PC-3 (cell line): ENCODE data around the gene ZC3H4. TPM values are rescaled to one million over a fixed set of nuclear protein-coding genes. Genes with fewer than 3 reads are reported as not detected.

Source experiments
- ATAC-seq: fragments of 200-7000 bp; cut with Tn5 transposase; 2 replicates; pipeline ENCODE4 v1.9.1; 2020; ENCODE audit warnings: mild to moderate bottlenecking, moderate library complexity
- BruUV-seq: library from RNA; stranded (reverse); fragments of 400-500 nt; replicated peaks from 2 replicates; lab custom pipeline; 2021; lab: Mats Ljungman, UMichigan
- CTCF ChIA-PET: fragments of 300-600 bp; sonication (Branson Sonifier 250); formaldehyde crosslinking; loops from one replicate; lab custom pipeline; 2022; ENCODE audit warnings: antibody characterized with exemption; lab: Charles Lee
- POLR2A ChIA-PET: fragments of 300-600 bp; sonication (Branson Sonifier 250); formaldehyde crosslinking; loops from one replicate; lab custom pipeline; 2022; ENCODE audit warnings: antibody characterized with exemption; ENCODE audit not compliant: unreplicated experiment; lab: Charles Lee
- DNase-seq: peaks from one replicate; pipeline ENCODE4 v3.0.0-alpha.2; 2015
- H2AFZ ChIP-seq: fragments of 300-600 bp; sonication (generic); 2 replicates; pipeline ENCODE4 v1.6.0; 2016; ENCODE audit warnings: antibody characterized with exemption, low read length
- H3F3A ChIP-seq: fragments of 300-600 bp; sonication (generic); one replicate; pipeline ENCODE4 v1.6.0; 2017; ENCODE audit warnings: antibody characterized with exemption, low read length, control low read depth, mild to moderate bottlenecking; ENCODE audit not compliant: unreplicated experiment
- H3K27ac ChIP-seq: fragments of 300-600 bp; sonication (generic); 2 replicates; pipeline ENCODE4 v1.5.1; 2016; ENCODE audit warnings: mild to moderate bottlenecking, low read length
- H3K27me3 ChIP-seq: fragments of 300-600 bp; sonication (generic); 2 replicates; pipeline ENCODE4 v1.6.1; 2016; ENCODE audit warnings: low read length, mixed read lengths
- H3K36me3 ChIP-seq: fragments of 300-600 bp; sonication (generic); 2 replicates; pipeline ENCODE4 v1.6.1; 2016; ENCODE audit warnings: low read depth, mixed run types, low read length, mixed read lengths
- H3K4me1 ChIP-seq: fragments of 300-600 bp; sonication (generic); 2 replicates; pipeline ENCODE4 v1.5.1; 2016; ENCODE audit warnings: low read length; ENCODE audit not compliant: insufficient read depth
- H3K4me2 ChIP-seq: fragments of 300-600 bp; sonication (generic); 2 replicates; pipeline ENCODE4 v1.6.0; 2016; ENCODE audit warnings: low read length
- H3K4me3 ChIP-seq: fragments of 300-600 bp; sonication (generic); 2 replicates; pipeline ENCODE4 v1.5.1; 2016; ENCODE audit warnings: mild to moderate bottlenecking, low read length, mixed read lengths
- H3K79me2 ChIP-seq: fragments of 300-600 bp; sonication (generic); 2 replicates; pipeline ENCODE4 v1.6.1; 2017; ENCODE audit warnings: low read length, mixed read lengths
- H3K9ac ChIP-seq: fragments of 300-600 bp; sonication (generic); 2 replicates; pipeline ENCODE4 v1.6.0; 2016; ENCODE audit warnings: mild to moderate bottlenecking, low read length
- H3K9me2 ChIP-seq: fragments of 300-600 bp; sonication (generic); replicated peaks from 2 replicates; pipeline ENCODE4 v1.6.1; 2016; ENCODE audit warnings: mixed run types, low read length, mixed read lengths
- H3K9me3 ChIP-seq: fragments of 300-600 bp; sonication (generic); 2 replicates; pipeline ENCODE4 v1.6.1; 2016; ENCODE audit warnings: low read length, mixed read lengths
- H4K20me1 ChIP-seq: fragments of 300-600 bp; sonication (generic); 2 replicates; pipeline ENCODE4 v1.6.1; 2016; ENCODE audit warnings: low read length, mixed read lengths
- EZH2 ChIP-seq: fragments of 300-600 bp; sonication (generic); IDR thresholded peaks from one replicate; pipeline ENCODE4 v1.6.1; 2017; ENCODE audit warnings: antibody characterized with exemption, mild to moderate bottlenecking, low read length; ENCODE audit not compliant: unreplicated experiment
- EZH2phosphoT487 ChIP-seq: fragments of 300-600 bp; sonication (generic); IDR thresholded peaks from 2 replicates; pipeline ENCODE4 v1.6.1; 2018; ENCODE audit warnings: mild to moderate bottlenecking, antibody characterized with exemption, low read length, borderline replicate concordance
- intact Hi-C: fragments of 100-400 bp; cut with micrococcal nuclease; formaldehyde crosslinking; loops from 2 replicates; pipeline ENCODE4 v1.9.0; 2023
- total RNA-seq: library from RNA; depleted of rRNA; stranded (reverse); fragments of >200 nt; gene quantifications from 2 replicates; pipeline ENCODE4 v1.2.3, GENCODE V29; 2014
- TF ChIP-seq, protein P1 (sequence below): fragments of 300-600 bp; sonication (generic); conservative IDR thresholded peaks from 2 replicates; pipeline ENCODE4 v1.5.1; 2017; ENCODE audit warnings: antibody characterized with exemption, low read depth, mild to moderate bottlenecking, low read length

The ZC3H4 gene
- total RNA-seq, 1 experiment from 2014 or later, result 13.4 TPM

GRCh38 chr19:47045867-47046470, 67.6 kb downstream of the ZC3H4 start:
- Histone ChIP-seq H3K4me3 (no peak overlapping the region), H3K9me3 (no peaks in the 10 kb centered on the region), H2AFZ (no peak overlapping the region), H3K4me1 (peaks cover 5% of the 10 kb centered on the region; the same call in 1 of the 2 replicates), H3K4me2 (no peak overlapping the region), H3K27me3 (no peaks in the 10 kb centered on the region), H3K9me2 (no peaks in the 10 kb centered on the region), H3F3A (no peaks in the 10 kb centered on the region), H3K79me2 (peaks cover 6% of the 10 kb centered on the region; the same call in 1 of the 2 replicates), H3K9ac (no peak overlapping the region), H3K36me3 (no peaks in the 10 kb centered on the region), H3K27ac (no peak overlapping the region), H4K20me1 (no peaks in the 10 kb centered on the region)
- TF ChIP-seq, protein P1, sequence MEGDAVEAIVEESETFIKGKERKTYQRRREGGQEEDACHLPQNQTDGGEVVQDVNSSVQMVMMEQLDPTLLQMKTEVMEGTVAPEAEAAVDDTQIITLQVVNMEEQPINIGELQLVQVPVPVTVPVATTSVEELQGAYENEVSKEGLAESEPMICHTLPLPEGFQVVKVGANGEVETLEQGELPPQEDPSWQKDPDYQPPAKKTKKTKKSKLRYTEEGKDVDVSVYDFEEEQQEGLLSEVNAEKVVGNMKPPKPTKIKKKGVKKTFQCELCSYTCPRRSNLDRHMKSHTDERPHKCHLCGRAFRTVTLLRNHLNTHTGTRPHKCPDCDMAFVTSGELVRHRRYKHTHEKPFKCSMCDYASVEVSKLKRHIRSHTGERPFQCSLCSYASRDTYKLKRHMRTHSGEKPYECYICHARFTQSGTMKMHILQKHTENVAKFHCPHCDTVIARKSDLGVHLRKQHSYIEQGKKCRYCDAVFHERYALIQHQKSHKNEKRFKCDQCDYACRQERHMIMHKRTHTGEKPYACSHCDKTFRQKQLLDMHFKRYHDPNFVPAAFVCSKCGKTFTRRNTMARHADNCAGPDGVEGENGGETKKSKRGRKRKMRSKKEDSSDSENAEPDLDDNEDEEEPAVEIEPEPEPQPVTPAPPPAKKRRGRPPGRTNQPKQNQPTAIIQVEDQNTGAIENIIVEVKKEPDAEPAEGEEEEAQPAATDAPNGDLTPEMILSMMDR, result no peak
- TF ChIP-seq EZH2 (no peak), EZH2phosphoT487 (no peak)
- POLR2A ChIA-PET, result no interaction called here
- CTCF ChIA-PET, result no interaction called here
- DNase-seq, result no peak
- no TSS peak for BruUV-seq
- intact Hi-C loops, result no loop called here
- ATAC-seq, result no peak

- H2AFZ ChIP-seq, result no peak overlapping the region
- no peaks in the 10 kb centered on the region for H3K27me3 ChIP-seq
- no peaks in the 10 kb centered on the region for H3K36me3 ChIP-seq
- no peaks in the 10 kb centered on the region for H4K20me1 ChIP-seq
- ChIA-PET POLR2A (interaction anchor here (0.6 kb wide), 1 partner anchor 10 kb away, joined by 3 read pairs; no protein-coding TSS in a partner anchor), CTCF (no interaction called here)
- H3K9me2 ChIP-seq, result no peaks in the 10 kb centered on the region
- intact Hi-C loops, result no loop called here
- no TSS peak for BruUV-seq
- no peak overlapping the region for H3K27ac ChIP-seq
- ATAC-seq, result no peak
- H3K9ac ChIP-seq, result no peak overlapping the region
- H3K4me2 ChIP-seq, result no peak overlapping the region
- H3K4me3 ChIP-seq, result no peak overlapping the region
- no peaks in the 10 kb centered on the region for H3K9me3 ChIP-seq
- peaks cover 5% of the 10 kb centered on the region; the same call in 1 of the 2 replicates for H3K4me1 ChIP-seq
- TF ChIP-seq EZH2, result no peak
- no peak for TF ChIP-seq EZH2phosphoT487
- TF ChIP-seq, protein P1, result no peak
- no peaks in the 10 kb centered on the region for H3F3A ChIP-seq
- DNase-seq, result no peak
- peaks cover 6% of the 10 kb centered on the region; the same call in 1 of the 2 replicates for H3K79me2 ChIP-seq
These were observed 68.4 kb downstream of the ZC3H4 start for GRCh38 chr19:47044946-47045866.
